GM23338 (cell line): ENCODE measurements around the gene DTD1. TPM values are rescaled to one million over a fixed set of nuclear protein-coding genes. Genes with fewer than 3 reads are reported as not detected.

Source experiments
- ATAC-seq: fragments of 200-7000 bp; cut with Tn5 transposase; 3 replicates; pipeline ENCODE4 v1.9.1; 2020
- DNase-seq: peaks from one replicate; pipeline ENCODE4 v3.0.0-alpha.2; 2015; ENCODE audit warnings: low spot score
- H2AFZ ChIP-seq: fragments of 200-600 bp; sonication (generic); 2 replicates; pipeline ENCODE4 v1.8.0; 2016; ENCODE audit warnings: antibody characterized with exemption, mild to moderate bottlenecking, moderate library complexity
- H3F3A ChIP-seq: fragments of 200-600 bp; sonication (generic); replicated peaks from 2 replicates; pipeline ENCODE4 v1.8.0; 2017; ENCODE audit warnings: antibody characterized with exemption, mixed run types, low read depth
- H3K27ac ChIP-seq: fragments of 200-600 bp; sonication (generic); 2 replicates; pipeline ENCODE4 v1.6.1; 2016; ENCODE audit warnings: low read depth
- H3K27me3 ChIP-seq: fragments of 200-600 bp; sonication (generic); 2 replicates; pipeline ENCODE4 v1.8.0; 2016; ENCODE audit warnings: mild to moderate bottlenecking, mixed run types, moderate library complexity; ENCODE audit not compliant: insufficient read depth
- H3K36me3 ChIP-seq: fragments of 200-600 bp; sonication (generic); 2 replicates; pipeline ENCODE4 v1.8.0; 2016; ENCODE audit warnings: mild to moderate bottlenecking; ENCODE audit not compliant: insufficient read depth
- H3K4me1 ChIP-seq: fragments of 200-600 bp; sonication (generic); 2 replicates; pipeline ENCODE4 v1.8.0; 2016; ENCODE audit warnings: mild to moderate bottlenecking, moderate library complexity; ENCODE audit not compliant: insufficient read depth
- H3K4me2 ChIP-seq: fragments of 200-600 bp; sonication (generic); 2 replicates; pipeline ENCODE4 v1.7.1; 2017; ENCODE audit warnings: mixed run types
- H3K4me3 ChIP-seq: fragments of 200-600 bp; sonication (generic); 2 replicates; pipeline ENCODE4 v1.6.1; 2016; ENCODE audit warnings: mixed run types
- H3K79me2 ChIP-seq: fragments of 200-600 bp; sonication (generic); replicated peaks from 2 replicates; pipeline ENCODE4 v1.8.0; 2017; ENCODE audit warnings: mild to moderate bottlenecking; ENCODE audit not compliant: insufficient read depth
- H3K9me2 ChIP-seq: fragments of 200-600 bp; sonication (generic); 2 replicates; pipeline ENCODE4 v1.8.0; 2017; ENCODE audit not compliant: insufficient read depth
- H4K20me1 ChIP-seq: fragments of 200-600 bp; sonication (generic); replicated peaks from 2 replicates; pipeline ENCODE4 v1.8.0; 2017; ENCODE audit warnings: mild to moderate bottlenecking; ENCODE audit not compliant: insufficient read depth
- H3K27ac Mint-ChIP-seq: 2 replicates; pipeline ENCODE4 v1.8.0; 2020; ENCODE audit warnings: inconsistent platforms, mild to moderate bottlenecking, moderate library complexity, mixed read lengths
- H3K27me3 Mint-ChIP-seq: 3 replicates; pipeline ENCODE4 v1.8.0; 2022; ENCODE audit warnings: low read depth, mild to moderate bottlenecking, moderate library complexity, mixed read lengths, inconsistent platforms; ENCODE audit not compliant: insufficient read depth, poor library complexity
- H3K36me3 Mint-ChIP-seq: 3 replicates; pipeline ENCODE4 v1.8.0; 2021; ENCODE audit warnings: low read depth, mild to moderate bottlenecking, inconsistent platforms, moderate library complexity, mixed read lengths
- H3K4me1 Mint-ChIP-seq: 3 replicates; pipeline ENCODE4 v1.8.0; 2020; ENCODE audit warnings: mild to moderate bottlenecking, inconsistent platforms, mixed read lengths
- H3K4me3 Mint-ChIP-seq: 3 replicates; pipeline ENCODE4 v1.8.0; 2021; ENCODE audit warnings: moderate library complexity, mild to moderate bottlenecking, inconsistent platforms, mixed read lengths
- H3K9me3 Mint-ChIP-seq: 3 replicates; pipeline ENCODE4 v1.8.0; 2020; ENCODE audit warnings: moderate library complexity, mild to moderate bottlenecking, inconsistent platforms, mixed read lengths
- CREB1 ChIP-seq: fragments of 250-450 bp; sonication (Bioruptor Pico); IDR thresholded peaks from 2 replicates; pipeline ENCODE4 v1.5.0; 2020; ENCODE audit warnings: low read depth, mild to moderate bottlenecking, moderate library complexity
- CTCF ChIP-seq, 2 experiments: fragments of 200-600 bp in 1 of 2; sonication (generic) in 1 of 2; conservative IDR thresholded peaks; 2 replicates each; pipeline versions ENCODE4 v1.5.1 to v1.6.1; 2016 to 2017; ENCODE audit warnings: antibody characterized with exemption in 2 of 2, low read depth in 2 of 2, mild to moderate bottlenecking in 2 of 2, moderate library complexity in 1 of 2
- EZH2phosphoT487 ChIP-seq: fragments of 200-600 bp; sonication (generic); IDR thresholded peaks from one replicate; pipeline ENCODE4 v1.8.1; 2018; ENCODE audit warnings: antibody characterized with exemption; ENCODE audit not compliant: unreplicated experiment
- JUNB ChIP-seq: IDR thresholded peaks from one replicate; pipeline ENCODE4 v1.6.1; 2016; ENCODE audit warnings: antibody characterized with exemption; ENCODE audit not compliant: unreplicated experiment
- POLR2AphosphoS5 ChIP-seq: IDR thresholded peaks from 2 replicates; pipeline ENCODE4 v1.6.1; 2016; ENCODE audit warnings: antibody characterized with exemption, low read depth
- STAT1 ChIP-seq: IDR thresholded peaks from one replicate; pipeline ENCODE4 v1.6.1; 2016; ENCODE audit warnings: antibody characterized with exemption; ENCODE audit not compliant: unreplicated experiment
- ZNF114 ChIP-seq: fragments of 250-450 bp; sonication (Bioruptor Pico); IDR thresholded peaks from 2 replicates; pipeline ENCODE4 v1.5.0; 2020; ENCODE audit warnings: mild to moderate bottlenecking, moderate library complexity
- ZNF331 ChIP-seq: fragments of 250-450 bp; sonication (Bioruptor Pico); IDR thresholded peaks from 2 replicates; pipeline ENCODE4 v1.5.0; 2020; ENCODE audit warnings: low read depth, mild to moderate bottlenecking, moderate library complexity
- ZNF462 ChIP-seq: fragments of 250-450 bp; sonication (Bioruptor Pico); IDR thresholded peaks from 2 replicates; pipeline ENCODE4 v1.5.0; 2020; ENCODE audit warnings: mild to moderate bottlenecking, moderate library complexity
- polyA plus RNA-seq: library from polyadenylated mRNA; unstranded; fragments of >200 nt; fragmentation: Nextera tagmentation; extraction: Ambion mirVana; gene quantifications from 2 replicates; pipeline ENCODE4 v1.2.1, GENCODE V29; 2016
- total RNA-seq: library from RNA; depleted of rRNA; stranded (reverse); fragments of >200 nt; shearing (Covaris generic); gene quantifications from 2 replicates; pipeline ENCODE4 v1.2.3, GENCODE V29; 2014
- TF ChIP-seq, protein P1 (sequence below): IDR thresholded peaks from one replicate; pipeline ENCODE4 v1.6.1; 2018; ENCODE audit warnings: antibody characterized with exemption; ENCODE audit not compliant: unreplicated experiment

Gene DTD1
- total and polyA plus RNA-seq, 2 experiments from 2014 or later, result 69.8 to 74.0 TPM

DNA sequence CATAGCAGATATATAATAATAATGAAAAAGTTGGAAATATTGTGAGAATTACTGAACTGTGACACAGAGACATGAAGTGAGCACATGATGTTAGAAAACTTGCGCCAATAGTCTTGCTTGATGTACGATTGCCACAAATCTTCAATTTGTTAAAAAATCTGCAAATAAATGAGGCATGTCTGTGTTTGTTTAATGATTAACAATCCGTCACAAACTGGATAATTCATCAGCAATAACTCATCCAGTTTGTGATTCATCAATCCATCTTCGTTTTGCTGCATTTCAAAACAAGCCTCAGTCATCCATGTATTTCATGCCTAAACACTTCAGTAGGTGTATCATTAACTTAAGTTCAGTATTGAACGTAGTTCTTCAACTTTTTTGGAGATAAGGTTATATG, 46.1 kb upstream of the DTD1 start:
- ATAC-seq (no peak), DNase-seq (no peak)
- H3K4me1 Mint-ChIP-seq, result no peaks in the 10 kb centered on the region
- Histone ChIP-seq H3F3A (no peaks in the 10 kb centered on the region), H3K36me3 (peaks cover 19% of the 10 kb centered on the region), H3K79me2 (no peaks in the 10 kb centered on the region), H3K27ac (no peak overlapping the region), H3K4me2 (no peak overlapping the region), H3K9me2 (no peaks in the 10 kb centered on the region), H4K20me1 (peaks cover 5% of the 10 kb centered on the region; the same call in 1 of the 2 replicates), H3K4me3 (no peak overlapping the region), H2AFZ (no peak overlapping the region), H3K4me1 (no peaks in the 10 kb centered on the region), H3K27me3 (no peaks in the 10 kb centered on the region)
- H3K36me3 Mint-ChIP-seq, result peaks cover 62% of the 10 kb centered on the region
- no peak overlapping the region for H3K27ac Mint-ChIP-seq
- TF ChIP-seq EZH2phosphoT487, result no peak
- TF ChIP-seq STAT1, result no peak
- TF ChIP-seq ZNF114 (CRISPR knock-in tag), result no peak
- TF ChIP-seq CREB1, result no peak
- no peak for TF ChIP-seq POLR2AphosphoS5
- H3K4me3 Mint-ChIP-seq, result no peak overlapping the region
- peaks cover 5% of the 10 kb centered on the region for H3K27me3 Mint-ChIP-seq
- no peaks in the 10 kb centered on the region for H3K9me3 Mint-ChIP-seq

GRCh38 chr20:18543216-18543615, 44.6 kb upstream of the DTD1 start:
- Histone ChIP-seq H3K79me2 (no peaks in the 10 kb centered on the region), H4K20me1 (peaks cover 5% of the 10 kb centered on the region; the same call in 1 of the 2 replicates), H3K27me3 (no peaks in the 10 kb centered on the region), H3K4me3 (no peak overlapping the region), H3K4me2 (no peak overlapping the region), H3K27ac (no peak overlapping the region), H3F3A (no peaks in the 10 kb centered on the region), H2AFZ (no peak overlapping the region), H3K9me2 (no peaks in the 10 kb centered on the region), H3K4me1 (no peaks in the 10 kb centered on the region), H3K36me3 (peaks cover 20% of the 10 kb centered on the region; the same call in 1 of the 2 replicates)
- H3K4me1 Mint-ChIP-seq, result no peaks in the 10 kb centered on the region
- H3K4me3 Mint-ChIP-seq, result no peak overlapping the region
- DNase-seq, result no peak
- no peaks in the 10 kb centered on the region for H3K9me3 Mint-ChIP-seq
- no peak for ATAC-seq
- peaks cover 6% of the 10 kb centered on the region for H3K27me3 Mint-ChIP-seq
- TF ChIP-seq, protein P1, sequence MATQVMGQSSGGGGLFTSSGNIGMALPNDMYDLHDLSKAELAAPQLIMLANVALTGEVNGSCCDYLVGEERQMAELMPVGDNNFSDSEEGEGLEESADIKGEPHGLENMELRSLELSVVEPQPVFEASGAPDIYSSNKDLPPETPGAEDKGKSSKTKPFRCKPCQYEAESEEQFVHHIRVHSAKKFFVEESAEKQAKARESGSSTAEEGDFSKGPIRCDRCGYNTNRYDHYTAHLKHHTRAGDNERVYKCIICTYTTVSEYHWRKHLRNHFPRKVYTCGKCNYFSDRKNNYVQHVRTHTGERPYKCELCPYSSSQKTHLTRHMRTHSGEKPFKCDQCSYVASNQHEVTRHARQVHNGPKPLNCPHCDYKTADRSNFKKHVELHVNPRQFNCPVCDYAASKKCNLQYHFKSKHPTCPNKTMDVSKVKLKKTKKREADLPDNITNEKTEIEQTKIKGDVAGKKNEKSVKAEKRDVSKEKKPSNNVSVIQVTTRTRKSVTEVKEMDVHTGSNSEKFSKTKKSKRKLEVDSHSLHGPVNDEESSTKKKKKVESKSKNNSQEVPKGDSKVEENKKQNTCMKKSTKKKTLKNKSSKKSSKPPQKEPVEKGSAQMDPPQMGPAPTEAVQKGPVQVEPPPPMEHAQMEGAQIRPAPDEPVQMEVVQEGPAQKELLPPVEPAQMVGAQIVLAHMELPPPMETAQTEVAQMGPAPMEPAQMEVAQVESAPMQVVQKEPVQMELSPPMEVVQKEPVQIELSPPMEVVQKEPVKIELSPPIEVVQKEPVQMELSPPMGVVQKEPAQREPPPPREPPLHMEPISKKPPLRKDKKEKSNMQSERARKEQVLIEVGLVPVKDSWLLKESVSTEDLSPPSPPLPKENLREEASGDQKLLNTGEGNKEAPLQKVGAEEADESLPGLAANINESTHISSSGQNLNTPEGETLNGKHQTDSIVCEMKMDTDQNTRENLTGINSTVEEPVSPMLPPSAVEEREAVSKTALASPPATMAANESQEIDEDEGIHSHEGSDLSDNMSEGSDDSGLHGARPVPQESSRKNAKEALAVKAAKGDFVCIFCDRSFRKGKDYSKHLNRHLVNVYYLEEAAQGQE, result no peak
- TF ChIP-seq ZNF462 (CRISPR knock-in tag), result no peak
- TF ChIP-seq JUNB, result no peak
- TF ChIP-seq STAT1, result no peak
- TF ChIP-seq CTCF (conservative IDR thresholded peaks at IDR 0.05; ENCODE audit: low read depth in 2 of 2), result no peak
- TF ChIP-seq ZNF331 (CRISPR knock-in tag), result no peak
- H3K27ac Mint-ChIP-seq, result no peak overlapping the region
- peaks cover 58% of the 10 kb centered on the region for H3K36me3 Mint-ChIP-seq
